T-helper 2 cell treated with Interferon-gamma antibody and Interleukin-4, amounts not matched to agents 100 ng/mL and 5 ng/mL, for 36 hours (primary cell): ENCODE results near the gene MYBL2. TPM values are rescaled to one million over a fixed set of nuclear protein-coding genes. Genes with fewer than 3 reads are reported as not detected.
"Not testable (repeated sequence)": the region's sequence is repeated elsewhere in the genome, so short reads cannot be mapped to it uniquely, and the experiment has no call there.

Experiments
- intact Hi-C: fragments of 100-400 bp; cut with micrococcal nuclease; formaldehyde crosslinking; loops from one replicate; pipeline ENCODE4 v1.15.1; 2023
- total RNA-seq: library from RNA; stranded (reverse); gene quantifications from 2 replicates; pipeline ENCODE4 v1.2.3, GENCODE V29; 2022

The MYBL2 gene
- total RNA-seq, 1 donor from 2014 or later, result 102 TPM

GRCh38 chr20:43749734-43750294, 82.9 kb downstream of the MYBL2 start:
- intact Hi-C loops, result loop anchor here (1.0 to 5.0 kb wide), 5 partner anchors 49 to 330 kb away; partner anchors contain the start of gene TOX2

GRCh38 chr20:43750774-43751166, 83.9 kb downstream of the MYBL2 start:
- intact Hi-C loops, result loop anchor here (1.0 to 5.0 kb wide), 5 partner anchors 48 to 277 kb away; partner anchors contain the start of gene TOX2

- intact Hi-C loops, result loop anchor here (1.0 to 5.0 kb wide), 5 partner anchors 47 to 276 kb away; partner anchors contain the start of gene TOX2
These were observed 84.5 kb downstream of the MYBL2 start for GRCh38 chr20:43751167-43752050.

GRCh38 chr20:43752051-43752360, 85.1 kb downstream of the MYBL2 start:
- intact Hi-C loops, result loop anchor here (5.0 kb wide), 1 partner anchor 275 kb away; no protein-coding TSS in a partner anchor

- intact Hi-C loops, result loop anchor here (5.0 kb wide), 1 partner anchor 275 kb away; no protein-coding TSS in a partner anchor
These were observed 85.8 kb downstream of the MYBL2 start for GRCh38 chr20:43752561-43753301.

- intact Hi-C loops, result no loop called here
These were observed 88.5 kb downstream of the MYBL2 start for GRCh38 chr20:43755390-43755789.

GRCh38 chr20:43755851-43756250, 88.9 kb downstream of the MYBL2 start:
- intact Hi-C loops, result no loop called here

GRCh38 chr20:43757888-43758287, 91.0 kb downstream of the MYBL2 start:
- intact Hi-C loops, result not testable (repeated sequence)

- intact Hi-C loops, result no loop called here
These were observed 94.7 kb downstream of the MYBL2 start for GRCh38 chr20:43761386-43762340.

GRCh38 chr20:43762911-43763310, 96.0 kb downstream of the MYBL2 start:
- intact Hi-C loops, result no loop called here

GRCh38 chr20:43765916-43766315, 99.0 kb downstream of the MYBL2 start:
- intact Hi-C loops, result no loop called here

Other genes starting within 250 kb of the MYBL2 start
- 183 and 189 TPM in 2 replicates for gene SRSF6, start 209.2 kb upstream of the MYBL2 start, total RNA-seq
- 8.3 and 8.7 TPM in 2 replicates for gene L3MBTL1, start 159.4 kb upstream of the MYBL2 start, total RNA-seq
- 0.11 TPM in 2 replicates for gene SGK2, start 108.1 kb upstream of the MYBL2 start, total RNA-seq
- gene IFT52, start 76.2 kb upstream of the MYBL2 start, total RNA-seq, result 14.0 and 15.7 TPM in 2 replicates
- 0.23 TPM in 1 of 2 replicates, not detected in the other for gene GTSF1L, start 59.9 kb downstream of the MYBL2 start, total RNA-seq
- 6.5 TPM in 2 replicates for gene TOX2, start 247.7 kb downstream of the MYBL2 start, total RNA-seq